HEK293 (cell line): ENCODE results near the gene ATP6V0A1.

ENCODE experiments used
- GFI1B ChIP-seq: fragments of 450-650 bp; formaldehyde crosslinking; IDR thresholded peaks from 2 replicates; pipeline ENCODE4 v1.5.1; 2016; ENCODE audit warnings: missing biosample characterization, missing genetic modification characterization
- GLI2 ChIP-seq: fragments of 450-650 bp; formaldehyde crosslinking; IDR thresholded peaks from 2 replicates; pipeline ENCODE4; 2017; ENCODE audit warnings: missing biosample characterization, missing genetic modification characterization, low read depth, borderline replicate concordance
- OSR2 ChIP-seq: fragments of 450-650 bp; formaldehyde crosslinking; IDR thresholded peaks from 2 replicates; pipeline ENCODE4 v1.5.1; 2016; ENCODE audit warnings: missing biosample characterization, missing genetic modification characterization
- OVOL3 ChIP-seq: fragments of 450-650 bp; formaldehyde crosslinking; IDR thresholded peaks from 2 replicates; pipeline ENCODE4 v1.5.1; 2016; ENCODE audit warnings: missing biosample characterization, missing genetic modification characterization
- PRDM1 ChIP-seq: fragments of 450-650 bp; formaldehyde crosslinking; IDR thresholded peaks from 2 replicates; pipeline ENCODE4; 2016; ENCODE audit warnings: missing biosample characterization, missing genetic modification characterization
- SP3 ChIP-seq: fragments of 450-650 bp; formaldehyde crosslinking; IDR thresholded peaks from 2 replicates; pipeline ENCODE4 v1.5.1; 2016; ENCODE audit warnings: missing biosample characterization, missing genetic modification characterization
- TRIM28 ChIP-seq: IDR thresholded peaks from 2 replicates; pipeline ENCODE4 v1.6.1; 2011; ENCODE audit warnings: low read length, control low read depth, borderline replicate concordance
- ZBTB11 ChIP-seq: fragments of 450-650 bp; formaldehyde crosslinking; conservative IDR thresholded peaks from 2 replicates; pipeline ENCODE4 v1.5.1; 2016; ENCODE audit warnings: low read depth, missing biosample characterization, missing genetic modification characterization
- ZBTB21 ChIP-seq: fragments of 450-650 bp; formaldehyde crosslinking; IDR thresholded peaks from 2 replicates; pipeline ENCODE4 v1.5.1; 2017; ENCODE audit warnings: missing biosample characterization, missing genetic modification characterization
- ZFHX2 ChIP-seq: fragments of 450-650 bp; formaldehyde crosslinking; conservative IDR thresholded peaks from 2 replicates; pipeline ENCODE4 v1.5.1; 2016; ENCODE audit warnings: missing biosample characterization, missing genetic modification characterization
- ZFP37 ChIP-seq: fragments of 450-650 bp; formaldehyde crosslinking; IDR thresholded peaks from 2 replicates; pipeline ENCODE4 v1.5.1; 2016; ENCODE audit warnings: missing biosample characterization, missing genetic modification characterization
- ZNF133 ChIP-seq: fragments of 450-650 bp; formaldehyde crosslinking; IDR thresholded peaks from 2 replicates; pipeline ENCODE4 v1.5.1; 2016; ENCODE audit warnings: missing biosample characterization, missing genetic modification characterization
- ZNF214 ChIP-seq: fragments of 450-650 bp; formaldehyde crosslinking; IDR thresholded peaks from 2 replicates; pipeline ENCODE4 v1.5.1; 2017; ENCODE audit warnings: missing biosample characterization, mild to moderate bottlenecking, missing genetic modification characterization, borderline replicate concordance
- ZNF223 ChIP-seq: fragments of 450-650 bp; formaldehyde crosslinking; IDR thresholded peaks from 2 replicates; pipeline ENCODE4 v1.5.1; 2016; ENCODE audit warnings: missing biosample characterization, missing genetic modification characterization
- ZNF292 ChIP-seq: fragments of 450-650 bp; formaldehyde crosslinking; IDR thresholded peaks from 2 replicates; pipeline ENCODE4 v1.5.1; 2016; ENCODE audit warnings: low read depth, missing biosample characterization, missing genetic modification characterization, borderline replicate concordance
- ZNF311 ChIP-seq: fragments of 450-650 bp; formaldehyde crosslinking; IDR thresholded peaks from 2 replicates; pipeline ENCODE4 v1.5.1; 2017; ENCODE audit warnings: missing biosample characterization, missing genetic modification characterization, borderline replicate concordance
- ZNF473 ChIP-seq: fragments of 450-650 bp; formaldehyde crosslinking; IDR thresholded peaks from 2 replicates; pipeline ENCODE4 v1.5.1; 2017; ENCODE audit warnings: missing biosample characterization, missing genetic modification characterization
- ZNF514 ChIP-seq: fragments of 450-650 bp; formaldehyde crosslinking; IDR thresholded peaks from 2 replicates; pipeline ENCODE4 v1.5.1; 2016; ENCODE audit warnings: missing biosample characterization, missing genetic modification characterization
- ZNF548 ChIP-seq: fragments of 450-650 bp; formaldehyde crosslinking; IDR thresholded peaks from 2 replicates; pipeline ENCODE4 v1.5.1; 2016; ENCODE audit warnings: missing biosample characterization, missing genetic modification characterization
- ZNF596 ChIP-seq: fragments of 450-650 bp; IDR thresholded peaks from 2 replicates; pipeline ENCODE4 v1.5.0; 2018; ENCODE audit warnings: missing biosample characterization, mild to moderate bottlenecking, missing genetic modification characterization, moderate library complexity
- ZNF624 ChIP-seq: fragments of 450-650 bp; formaldehyde crosslinking; IDR thresholded peaks from 2 replicates; pipeline ENCODE4 v1.5.1; 2017; ENCODE audit warnings: missing biosample characterization, missing genetic modification characterization
- ZNF677 ChIP-seq: fragments of 450-650 bp; IDR thresholded peaks from 2 replicates; pipeline ENCODE4 v1.5.0; 2018; ENCODE audit warnings: missing biosample characterization, mild to moderate bottlenecking, missing genetic modification characterization, moderate library complexity
- ZNF701 ChIP-seq: fragments of 450-650 bp; formaldehyde crosslinking; IDR thresholded peaks from 2 replicates; pipeline ENCODE4 v1.5.1; 2016; ENCODE audit warnings: missing biosample characterization, missing genetic modification characterization
- ZXDB ChIP-seq: fragments of 450-650 bp; formaldehyde crosslinking; IDR thresholded peaks from 2 replicates; pipeline ENCODE4 v1.5.1; 2016; ENCODE audit warnings: missing biosample characterization, missing genetic modification characterization
- TF ChIP-seq, protein P1 (sequence below): fragments of 450-650 bp; formaldehyde crosslinking; IDR thresholded peaks from 2 replicates; pipeline ENCODE4 v1.5.1; 2016; ENCODE audit warnings: missing biosample characterization, missing genetic modification characterization, low read depth
- TF ChIP-seq, protein P2 (sequence below): fragments of 450-650 bp; formaldehyde crosslinking; IDR thresholded peaks from 2 replicates; pipeline ENCODE4 v1.5.1; 2017; ENCODE audit warnings: missing biosample characterization, missing genetic modification characterization
- TF ChIP-seq, protein P3 (sequence below): fragments of 450-650 bp; formaldehyde crosslinking; IDR thresholded peaks from 2 replicates; pipeline ENCODE4 v1.5.1; 2016; ENCODE audit warnings: missing biosample characterization, missing genetic modification characterization
- TF ChIP-seq, protein P4 (sequence below): fragments of 450-650 bp; formaldehyde crosslinking; IDR thresholded peaks from 2 replicates; pipeline ENCODE4 v1.5.1; 2016; ENCODE audit warnings: missing biosample characterization, missing genetic modification characterization
- TF ChIP-seq, protein P5 (sequence below): fragments of 450-650 bp; formaldehyde crosslinking; IDR thresholded peaks from 2 replicates; pipeline ENCODE4 v1.5.1; 2016; ENCODE audit warnings: missing biosample characterization, missing genetic modification characterization

ATP6V0A1 gene

DNA sequence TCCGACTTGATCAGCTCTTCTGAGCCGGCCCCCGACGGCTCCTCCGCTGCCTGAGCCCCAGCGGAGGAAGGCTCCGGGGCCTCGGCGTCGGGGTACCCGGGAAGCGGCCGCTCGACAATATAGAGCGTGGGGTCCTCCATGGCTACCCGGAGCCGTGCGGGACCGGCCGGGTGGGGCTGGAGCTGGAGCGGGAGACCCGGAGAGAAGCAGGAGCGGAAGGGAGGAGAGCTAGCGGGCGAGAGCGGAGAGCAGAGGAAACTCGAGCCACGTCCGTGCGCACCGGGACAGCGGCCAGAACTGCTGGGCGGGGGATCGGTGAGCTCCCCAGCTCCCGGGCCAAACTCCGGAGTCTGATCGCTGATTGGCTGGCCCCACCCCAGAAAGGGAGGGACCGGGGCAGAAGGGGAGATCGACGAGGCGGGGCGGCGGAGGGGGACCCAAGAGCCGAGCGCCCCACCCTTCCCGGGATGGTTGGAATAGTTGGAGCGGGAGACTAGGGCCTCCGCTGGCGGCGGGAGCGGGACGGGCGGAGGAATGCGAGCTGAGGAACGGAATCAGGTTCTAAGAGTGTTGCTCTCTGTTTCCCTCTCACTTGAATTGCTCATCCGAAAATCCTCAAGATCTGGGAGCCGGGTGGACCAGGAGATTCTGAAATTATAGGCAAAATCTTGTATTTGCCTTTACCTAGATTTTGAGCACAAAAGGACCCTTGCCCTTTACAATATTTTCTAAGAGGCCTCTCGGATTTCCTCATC lies 35.5 kb upstream of the ATP6V0A1 start, which contains the start of gene CAVIN1 (continued):
- TF ChIP-seq ZNF677 (tag by site-specific recombination) (no peak), ZNF624 (tag by site-specific recombination) (no peak), ZFHX2 (tag by site-specific recombination) (peak; percentile 33; the same call in 1 of the 2 replicates), ZBTB11 (tag by site-specific recombination) (peak; percentile 67), ZNF514 (tag by site-specific recombination) (no peak), ZNF311 (tag by site-specific recombination) (no peak), ZNF548 (no peak), TRIM28 (no peak), ZXDB (tag by site-specific recombination) (0 out of 2 replicates have a peak, but pooled peaks have one; percentile 33), ZBTB21 (no peak), ZFP37 (no peak), SP3 (tag by site-specific recombination) (peak; percentile 94), ZNF596 (tag by site-specific recombination) (peak; percentile 37; the same call in 1 of the 2 replicates), PRDM1 (no peak), ZNF133 (tag by site-specific recombination) (no peak), OSR2 (tag by site-specific recombination) (no peak; the same call in 1 of the 2 replicates), ZNF292 (tag by site-specific recombination) (no peak), OVOL3 (tag by site-specific recombination) (0 out of 2 replicates have a peak, but pooled peaks have one; percentile 24), ZNF701 (no peak), ZNF214 (no peak), GLI2 (tag by site-specific recombination) (no peak), GFI1B (no peak), ZNF473 (tag by site-specific recombination) (no peak), ZNF223 (no peak)
- TF ChIP-seq, protein P1, sequence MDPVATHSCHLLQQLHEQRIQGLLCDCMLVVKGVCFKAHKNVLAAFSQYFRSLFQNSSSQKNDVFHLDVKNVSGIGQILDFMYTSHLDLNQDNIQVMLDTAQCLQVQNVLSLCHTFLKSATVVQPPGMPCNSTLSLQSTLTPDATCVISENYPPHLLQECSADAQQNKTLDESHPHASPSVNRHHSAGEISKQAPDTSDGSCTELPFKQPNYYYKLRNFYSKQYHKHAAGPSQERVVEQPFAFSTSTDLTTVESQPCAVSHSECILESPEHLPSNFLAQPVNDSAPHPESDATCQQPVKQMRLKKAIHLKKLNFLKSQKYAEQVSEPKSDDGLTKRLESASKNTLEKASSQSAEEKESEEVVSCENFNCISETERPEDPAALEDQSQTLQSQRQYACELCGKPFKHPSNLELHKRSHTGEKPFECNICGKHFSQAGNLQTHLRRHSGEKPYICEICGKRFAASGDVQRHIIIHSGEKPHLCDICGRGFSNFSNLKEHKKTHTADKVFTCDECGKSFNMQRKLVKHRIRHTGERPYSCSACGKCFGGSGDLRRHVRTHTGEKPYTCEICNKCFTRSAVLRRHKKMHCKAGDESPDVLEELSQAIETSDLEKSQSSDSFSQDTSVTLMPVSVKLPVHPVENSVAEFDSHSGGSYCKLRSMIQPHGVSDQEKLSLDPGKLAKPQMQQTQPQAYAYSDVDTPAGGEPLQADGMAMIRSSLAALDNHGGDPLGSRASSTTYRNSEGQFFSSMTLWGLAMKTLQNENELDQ (tag by site-specific recombination), result no peak
- TF ChIP-seq, protein P2, sequence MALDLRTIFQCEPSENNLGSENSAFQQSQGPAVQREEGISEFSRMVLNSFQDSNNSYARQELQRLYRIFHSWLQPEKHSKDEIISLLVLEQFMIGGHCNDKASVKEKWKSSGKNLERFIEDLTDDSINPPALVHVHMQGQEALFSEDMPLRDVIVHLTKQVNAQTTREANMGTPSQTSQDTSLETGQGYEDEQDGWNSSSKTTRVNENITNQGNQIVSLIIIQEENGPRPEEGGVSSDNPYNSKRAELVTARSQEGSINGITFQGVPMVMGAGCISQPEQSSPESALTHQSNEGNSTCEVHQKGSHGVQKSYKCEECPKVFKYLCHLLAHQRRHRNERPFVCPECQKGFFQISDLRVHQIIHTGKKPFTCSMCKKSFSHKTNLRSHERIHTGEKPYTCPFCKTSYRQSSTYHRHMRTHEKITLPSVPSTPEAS (tag by site-specific recombination), result peak; percentile 52
- TF ChIP-seq, protein P3, sequence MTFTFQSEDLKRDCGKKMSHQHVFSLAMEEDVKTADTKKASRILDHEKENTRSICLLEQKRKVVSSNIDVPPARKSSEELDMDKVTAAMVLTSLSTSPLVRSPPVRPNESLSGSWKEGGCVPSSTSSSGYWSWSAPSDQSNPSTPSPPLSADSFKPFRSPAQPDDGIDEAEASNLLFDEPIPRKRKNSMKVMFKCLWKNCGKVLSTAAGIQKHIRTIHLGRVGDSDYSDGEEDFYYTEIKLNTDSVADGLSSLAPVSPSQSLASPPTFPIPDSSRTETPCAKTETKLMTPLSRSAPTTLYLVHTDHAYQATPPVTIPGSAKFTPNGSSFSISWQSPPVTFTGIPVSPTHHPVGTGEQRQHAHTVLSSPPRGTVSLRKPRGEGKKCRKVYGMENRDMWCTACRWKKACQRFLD (tag by site-specific recombination), result no peak
- TF ChIP-seq, protein P4, sequence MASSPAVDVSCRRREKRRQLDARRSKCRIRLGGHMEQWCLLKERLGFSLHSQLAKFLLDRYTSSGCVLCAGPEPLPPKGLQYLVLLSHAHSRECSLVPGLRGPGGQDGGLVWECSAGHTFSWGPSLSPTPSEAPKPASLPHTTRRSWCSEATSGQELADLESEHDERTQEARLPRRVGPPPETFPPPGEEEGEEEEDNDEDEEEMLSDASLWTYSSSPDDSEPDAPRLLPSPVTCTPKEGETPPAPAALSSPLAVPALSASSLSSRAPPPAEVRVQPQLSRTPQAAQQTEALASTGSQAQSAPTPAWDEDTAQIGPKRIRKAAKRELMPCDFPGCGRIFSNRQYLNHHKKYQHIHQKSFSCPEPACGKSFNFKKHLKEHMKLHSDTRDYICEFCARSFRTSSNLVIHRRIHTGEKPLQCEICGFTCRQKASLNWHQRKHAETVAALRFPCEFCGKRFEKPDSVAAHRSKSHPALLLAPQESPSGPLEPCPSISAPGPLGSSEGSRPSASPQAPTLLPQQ, result no peak; the same call in 1 of the 2 replicates
- TF ChIP-seq, protein P5, sequence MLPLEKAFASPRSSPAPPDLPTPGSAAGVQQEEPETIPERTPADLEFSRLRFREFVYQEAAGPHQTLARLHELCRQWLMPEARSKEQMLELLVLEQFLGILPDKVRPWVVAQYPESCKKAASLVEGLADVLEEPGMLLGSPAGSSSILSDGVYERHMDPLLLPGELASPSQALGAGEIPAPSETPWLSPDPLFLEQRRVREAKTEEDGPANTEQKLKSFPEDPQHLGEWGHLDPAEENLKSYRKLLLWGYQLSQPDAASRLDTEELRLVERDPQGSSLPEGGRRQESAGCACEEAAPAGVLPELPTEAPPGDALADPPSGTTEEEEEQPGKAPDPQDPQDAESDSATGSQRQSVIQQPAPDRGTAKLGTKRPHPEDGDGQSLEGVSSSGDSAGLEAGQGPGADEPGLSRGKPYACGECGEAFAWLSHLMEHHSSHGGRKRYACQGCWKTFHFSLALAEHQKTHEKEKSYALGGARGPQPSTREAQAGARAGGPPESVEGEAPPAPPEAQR (tag by site-specific recombination), result peak; percentile 44; the same call in 1 of the 2 replicates
